ENCODE data around the gene PBX1. TPM values are rescaled to one million over a fixed set of nuclear protein-coding genes. Genes with fewer than 3 reads are reported as not detected.

The PBX1 gene
- total and polyA plus RNA-seq, 2 donors (not counting 3 experiments of a cell fraction or from before 2014, with no cell fraction given) = 10.7 to 24.1 TPM

DNA sequence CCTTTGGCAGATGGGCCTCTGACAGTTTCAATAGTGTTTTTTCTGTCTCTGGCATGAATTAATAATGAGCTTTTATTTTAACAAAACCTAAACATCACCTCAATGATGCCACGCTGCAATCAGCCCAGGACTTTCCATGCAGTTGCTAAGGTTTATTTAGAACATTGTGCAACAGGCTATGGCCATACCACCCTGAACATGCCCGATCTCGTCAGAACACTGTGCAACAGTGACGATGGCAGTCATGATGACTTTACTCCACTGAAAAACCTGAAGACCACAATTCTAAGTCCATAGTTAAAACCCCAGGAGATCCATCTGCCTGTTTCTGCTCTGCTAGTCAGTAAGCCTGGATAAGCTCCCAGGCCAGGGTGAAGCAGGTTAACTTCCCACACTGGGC is 310.0 kb downstream of the PBX1 start:
- H3K79me2 ChIP-seq (ENCODE audit: control insufficient read depth, insufficient read depth, low read length) = no peaks in the 10 kb centered on the region

More for the DNA sequence above, 310.0 kb downstream of the PBX1 start:
- no TSS peak for BruUV-seq (replicated peaks)
- no peak for TF ChIP-seq EZH2 (IDR thresholded peaks at IDR 0.05; ENCODE audit: borderline replicate concordance, low read depth, low read length, severe bottlenecking)
- TF ChIP-seq MYC (IDR thresholded peaks at IDR 0.05; ENCODE audit: low read depth, low read length) = no peak
- no peak for TF ChIP-seq GATA2 (IDR thresholded peaks at IDR 0.05; ENCODE audit: insufficient read depth, insufficient read length, low read depth, low read length)
- no peak for TF ChIP-seq CTCF (IDR thresholded peaks at IDR 0.05; ENCODE audit: extremely low read depth in 1 of 2, insufficient read depth in 1 of 2, low read depth in 1 of 2, low read length in 2 of 2)
- TF ChIP-seq FOS (IDR thresholded peaks at IDR 0.05; ENCODE audit: borderline replicate concordance, insufficient read depth, low read length) = no peak
- no peak for TF ChIP-seq MAX (IDR thresholded peaks at IDR 0.05; ENCODE audit: insufficient read depth, insufficient read length)
- TF ChIP-seq POLR2A (IDR thresholded peaks at IDR 0.05; ENCODE audit: low read depth, low read length) = no peak
- no peak for TF ChIP-seq POLR2AphosphoS5 (IDR thresholded peaks at IDR 0.05; ENCODE audit: insufficient read depth, low read depth, low read length)
- TF ChIP-seq JUN (IDR thresholded peaks at IDR 0.05; ENCODE audit: borderline replicate concordance, insufficient read depth, insufficient read length, low read depth) = no peak
- Histone ChIP-seq H3K4me2 (ENCODE audit: insufficient read depth, low read length) (no peak overlapping the region), H3K27me3 (ENCODE audit: control insufficient read depth in 2 of 2, insufficient read depth in 2 of 2, low read length in 2 of 2) (no peaks in the 10 kb centered on the region), H3K9me1 (replicated peaks; ENCODE audit: control insufficient read depth, extremely low read depth, insufficient read depth, low read length) (no peaks in the 10 kb centered on the region), H4K20me1 (replicated peaks; ENCODE audit: control insufficient read depth, extremely low read depth, insufficient read depth, low read length) (no peaks in the 10 kb centered on the region), H3K9me3 (replicated peaks; ENCODE audit: control insufficient read depth, insufficient read depth, low read length) (no peaks in the 10 kb centered on the region), H3K36me3 (ENCODE audit: control insufficient read depth in 2 of 2, extremely low read depth in 1 of 2, insufficient read depth in 2 of 2, low read length in 2 of 2) (no peaks in the 10 kb centered on the region), H3K4me3 (replicated peaks in 1 of 3; ENCODE audit: insufficient read depth in 1 of 3, low read depth in 1 of 3, low read length in 3 of 3) (no peak overlapping the region), H3K4me1 (ENCODE audit: control insufficient read depth, extremely low read depth, insufficient read depth, low read length) (no peaks in the 10 kb centered on the region), H3K9ac (replicated peaks; ENCODE audit: extremely low read depth, insufficient read depth, low read length) (no peak overlapping the region), H2AFZ (ENCODE audit: low read depth, low read length) (no peak overlapping the region), H3K27ac (ENCODE audit: insufficient read depth, low read depth, low read length) (no peak overlapping the region)
- FAIRE-seq (no peak), DNase-seq (ENCODE audit: low read depth, low spot score) (no peak)
- intact Hi-C loops (cut with micrococcal nuclease) = no loop called here
- dilution Hi-C loops (cut with MboI; ENCODE audit: extremely low pct_ligation_motif_present, low sequenced_read_pairs) = no loop called here
- ChIA-PET CTCF (no interaction called here), POLR2A (no interaction called here)
